Activated T-helper 1 cell treated with anti-CD3 and anti-CD28 coated beads, Interleukin-12 subunit alpha, Interleukin-12 subunit beta, Interleukin-2, Interleukin-4 antibody, amounts not matched to agents 30 ng/mL and 10 ng/mL and 1 ng/mL, durations not matched to agents 14 hours and 24 hours and 36 hours (primary cell): Measurements from ENCODE around the gene SUSD2. TPM values are rescaled to one million over a fixed set of nuclear protein-coding genes. Genes with fewer than 3 reads are reported as not detected.

Experiments used
- DNase-seq: peaks from one replicate; pipeline ENCODE4 v3.0.0; 2021; ENCODE audit warnings: low spot score
- H3K27ac Mint-ChIP-seq: one replicate; pipeline ENCODE4 v1.8.0; 2021; ENCODE audit warnings: mild to moderate bottlenecking, mixed read lengths
- H3K27me3 Mint-ChIP-seq: one replicate; pipeline ENCODE4 v1.8.0; 2022; ENCODE audit warnings: mild to moderate bottlenecking, moderate library complexity, mixed read lengths; ENCODE audit not compliant: insufficient read depth
- H3K36me3 Mint-ChIP-seq: one replicate; pipeline ENCODE4 v1.8.0; 2021; ENCODE audit warnings: low read depth, mixed read lengths
- H3K4me1 Mint-ChIP-seq: one replicate; pipeline ENCODE4 v1.8.0; 2021; ENCODE audit warnings: low read depth, mixed read lengths
- H3K4me3 Mint-ChIP-seq: one replicate; pipeline ENCODE4 v1.8.0; 2021; ENCODE audit warnings: mild to moderate bottlenecking, moderate library complexity, mixed read lengths
- H3K9me3 Mint-ChIP-seq: one replicate; pipeline ENCODE4 v1.8.0; 2021; ENCODE audit warnings: mixed read lengths
- intact Hi-C: fragments of 100-400 bp; cut with micrococcal nuclease; formaldehyde crosslinking; loops from one replicate; pipeline ENCODE4 v1.15.1; 2024
- total RNA-seq: library from RNA; stranded (reverse); gene quantifications from 2 replicates; pipeline ENCODE4 v1.2.3, GENCODE V29; 2022

Gene SUSD2
- total RNA-seq, 1 donor from 2014 or later: 0.73 TPM

DNA sequence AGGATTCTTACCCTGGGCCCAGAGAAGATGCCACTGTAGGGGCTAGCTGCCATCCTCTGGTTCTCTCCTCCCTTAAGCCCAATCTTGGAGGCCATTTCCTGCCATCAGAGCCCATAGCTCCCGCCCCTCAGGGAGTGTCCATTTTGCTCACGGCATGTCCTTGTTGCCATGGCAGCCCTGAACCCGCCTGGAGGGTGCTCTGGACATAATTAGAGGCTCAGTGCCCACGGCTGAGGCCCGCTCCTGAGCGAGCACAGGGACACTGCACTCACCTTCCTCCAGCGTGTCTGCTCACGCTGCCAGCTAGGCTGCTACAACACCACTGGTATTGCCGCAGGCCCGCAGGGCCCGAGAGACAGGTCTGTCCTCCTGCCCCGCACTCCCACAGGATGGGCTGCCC, 11.1 kb upstream of the SUSD2 start:
- Mint-ChIP-seq H3K36me3 (peaks cover 12% of the 10 kb centered on the region), H3K4me1 (no peaks in the 10 kb centered on the region), H3K27me3 (no peaks in the 10 kb centered on the region), H3K4me3 (no peak overlapping the region), H3K9me3 (no peaks in the 10 kb centered on the region), H3K27ac (no peak overlapping the region)
- intact Hi-C loops: no loop called here
- DNase-seq: no peak

DNA sequence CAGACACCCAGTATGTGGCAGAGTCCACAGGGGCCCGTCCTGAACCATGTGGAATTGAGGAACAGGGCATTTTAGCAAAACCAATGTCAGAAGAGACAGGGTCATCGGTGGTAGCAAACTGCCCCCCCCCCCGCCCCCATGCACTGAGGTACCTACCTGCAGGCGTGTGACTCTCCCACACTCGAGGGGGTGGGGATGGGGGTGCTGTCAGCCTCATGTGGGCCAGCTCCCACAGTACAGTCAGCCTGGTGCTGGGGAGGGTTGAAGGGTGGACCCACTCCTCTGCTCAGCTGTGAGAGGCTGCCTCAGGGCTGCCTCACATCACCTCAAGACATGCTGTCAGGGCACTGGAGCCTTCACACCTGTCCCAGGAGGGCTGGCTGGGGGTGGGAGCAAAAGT, 10.7 kb upstream of the SUSD2 start:
- H3K4me3 Mint-ChIP-seq: no peak overlapping the region
- no peaks in the 10 kb centered on the region for H3K27me3 Mint-ChIP-seq

DNA sequence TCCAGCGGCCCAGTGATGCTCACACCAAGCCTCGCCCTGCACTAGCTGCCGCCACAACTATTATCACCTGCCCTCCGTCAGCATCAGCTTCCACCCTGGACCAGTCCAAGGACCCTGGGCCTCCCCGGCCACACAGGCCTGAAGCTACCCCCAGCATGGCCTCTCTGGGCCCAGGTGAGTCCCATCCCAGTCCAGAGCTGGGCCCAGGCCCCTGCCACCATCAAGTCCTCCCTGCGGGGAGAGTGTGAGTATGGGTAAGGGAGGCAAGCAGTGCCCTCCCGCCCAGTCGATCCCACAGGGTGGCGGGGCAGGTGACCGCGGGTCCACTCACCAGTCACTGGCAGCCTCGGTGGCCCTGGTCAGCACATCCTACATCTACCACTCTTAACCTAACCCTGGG, 9.5 kb upstream of the SUSD2 start:
- no peak overlapping the region for H3K27ac Mint-ChIP-seq
- intact Hi-C loops: no loop called here

More for the DNA sequence above, 10.7 kb upstream of the SUSD2 start:
- no peak overlapping the region for H3K27ac Mint-ChIP-seq
- intact Hi-C loops: no loop called here
- H3K36me3 Mint-ChIP-seq: peaks cover 12% of the 10 kb centered on the region
- no peaks in the 10 kb centered on the region for H3K9me3 Mint-ChIP-seq
- no peak for DNase-seq
- no peaks in the 10 kb centered on the region for H3K4me1 Mint-ChIP-seq

DNA sequence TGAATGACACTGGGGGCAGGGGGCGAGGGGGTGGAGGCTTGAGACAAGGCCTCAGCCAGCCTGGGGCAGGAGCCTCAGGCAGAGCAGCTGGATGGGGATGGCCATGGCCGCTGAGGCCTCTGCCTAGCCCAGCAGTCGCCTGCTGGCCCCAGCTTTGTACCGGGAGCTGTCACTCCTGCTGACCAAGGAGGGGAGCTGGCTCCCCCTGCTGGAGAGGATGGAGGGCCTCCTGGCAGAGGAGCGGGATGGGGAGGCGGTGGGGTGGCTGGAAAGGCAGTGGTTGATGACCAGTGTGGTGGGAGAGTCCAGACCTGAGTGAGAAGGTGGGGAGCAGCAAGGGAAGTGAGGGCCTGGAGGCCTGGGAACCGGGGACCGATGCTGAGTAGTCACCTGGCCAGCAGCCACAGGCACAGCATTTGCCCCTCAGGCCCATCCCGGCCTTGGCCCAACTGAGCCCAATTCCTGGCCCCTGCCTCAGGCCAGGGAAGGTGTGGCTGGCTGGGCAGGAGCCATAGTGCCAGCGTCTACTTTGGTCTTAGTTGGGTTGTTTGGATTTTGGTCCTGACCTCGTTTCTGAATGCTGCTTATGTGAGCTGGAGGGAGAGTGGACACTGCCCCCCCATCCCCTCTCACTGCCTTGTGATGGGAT, 6.0 kb upstream of the SUSD2 start:
- H3K27ac Mint-ChIP-seq: no peak overlapping the region
- H3K27me3 Mint-ChIP-seq: no peaks in the 10 kb centered on the region
- DNase-seq: peak; percentile 44
- peaks cover 10% of the 10 kb centered on the region for H3K36me3 Mint-ChIP-seq
- no peak overlapping the region for H3K4me3 Mint-ChIP-seq
- no peaks in the 10 kb centered on the region for H3K4me1 Mint-ChIP-seq
- intact Hi-C loops: loop anchor here (2.0 kb wide), 1 partner anchor 68 kb away; no protein-coding TSS in a partner anchor
- H3K9me3 Mint-ChIP-seq: no peaks in the 10 kb centered on the region

More for the DNA sequence above, 9.5 kb upstream of the SUSD2 start:
- no peak for DNase-seq
- Mint-ChIP-seq H3K4me1 (no peaks in the 10 kb centered on the region), H3K4me3 (no peak overlapping the region), H3K9me3 (no peaks in the 10 kb centered on the region), H3K36me3 (peaks cover 12% of the 10 kb centered on the region), H3K27me3 (no peaks in the 10 kb centered on the region)

DNA sequence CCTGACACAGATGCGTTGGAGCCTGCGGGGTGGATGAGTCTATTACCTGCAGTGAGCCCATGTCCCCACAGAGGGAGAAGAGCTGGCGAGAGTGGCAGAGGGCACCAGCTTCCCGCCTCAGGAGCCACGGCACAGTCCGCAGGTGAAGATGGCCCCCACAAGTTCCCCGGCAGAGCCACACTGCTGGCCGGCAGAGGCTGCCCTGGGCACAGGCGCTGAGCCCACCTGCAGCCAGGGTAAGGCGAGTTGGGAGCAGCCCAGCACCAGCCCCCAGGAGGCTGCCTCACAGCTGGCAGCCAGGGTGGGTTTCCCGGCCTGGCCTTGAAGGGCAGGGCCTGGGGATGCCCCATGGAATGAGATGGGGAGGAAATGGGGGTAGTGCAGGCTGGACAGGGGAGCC, 5.2 kb upstream of the SUSD2 start:
- no peaks in the 10 kb centered on the region for H3K4me1 Mint-ChIP-seq
- no peaks in the 10 kb centered on the region for H3K9me3 Mint-ChIP-seq
- intact Hi-C loops: no loop called here
- DNase-seq: no peak
- no peak overlapping the region for H3K4me3 Mint-ChIP-seq
- H3K27ac Mint-ChIP-seq: no peak overlapping the region
- H3K36me3 Mint-ChIP-seq: peaks cover 10% of the 10 kb centered on the region
- no peaks in the 10 kb centered on the region for H3K27me3 Mint-ChIP-seq

DNA sequence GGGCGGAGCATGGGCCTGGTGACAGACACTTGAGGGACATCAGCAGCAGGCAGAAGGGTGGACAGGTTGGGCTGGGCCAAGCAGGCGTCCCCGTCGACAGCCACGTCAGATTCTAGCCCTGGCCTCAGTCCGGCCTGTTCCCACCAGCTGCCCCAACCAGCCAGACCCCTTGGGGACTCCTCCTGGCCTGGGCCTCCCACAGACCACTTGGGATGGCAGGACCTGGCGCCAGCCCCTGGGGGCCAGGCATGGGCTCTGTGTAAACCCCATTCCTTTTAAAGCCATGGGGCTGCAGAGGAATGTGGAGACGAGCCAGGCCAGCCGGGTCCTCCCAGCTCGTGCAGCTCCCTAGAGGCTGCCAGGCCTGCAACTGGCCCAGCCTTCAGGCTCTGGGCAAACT, 4.7 kb upstream of the SUSD2 start:
- H3K36me3 Mint-ChIP-seq: peaks cover 10% of the 10 kb centered on the region
- H3K27ac Mint-ChIP-seq: no peak overlapping the region
- H3K9me3 Mint-ChIP-seq: no peaks in the 10 kb centered on the region
- DNase-seq: no peak
- no peaks in the 10 kb centered on the region for H3K27me3 Mint-ChIP-seq
- H3K4me1 Mint-ChIP-seq: no peaks in the 10 kb centered on the region
- intact Hi-C loops: no loop called here
- H3K4me3 Mint-ChIP-seq: no peak overlapping the region

DNA sequence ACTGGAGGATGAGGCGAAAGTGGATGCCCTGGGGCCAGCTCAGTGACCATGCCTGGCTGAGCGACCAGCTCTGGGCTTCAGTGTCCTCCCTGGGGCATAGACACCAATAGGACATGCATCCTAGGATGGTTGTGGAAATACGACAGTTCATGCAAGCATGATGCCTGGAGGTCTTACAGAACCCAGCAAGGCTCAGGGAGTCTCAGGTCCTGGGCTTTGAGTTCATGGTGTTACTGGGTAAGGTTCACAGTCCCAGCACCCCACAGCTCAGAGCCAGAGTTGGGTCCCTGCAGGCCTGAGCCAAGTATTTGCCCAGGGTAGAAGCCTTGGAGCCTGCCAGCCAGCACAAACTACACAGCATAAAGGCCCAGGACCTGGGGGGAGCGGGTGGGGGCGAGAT, 4.2 kb upstream of the SUSD2 start:
- DNase-seq: no peak
- Mint-ChIP-seq H3K27me3 (no peaks in the 10 kb centered on the region), H3K9me3 (no peaks in the 10 kb centered on the region), H3K4me3 (no peak overlapping the region), H3K4me1 (no peaks in the 10 kb centered on the region), H3K36me3 (peaks cover 10% of the 10 kb centered on the region), H3K27ac (no peak overlapping the region)
- intact Hi-C loops: no loop called here

DNA sequence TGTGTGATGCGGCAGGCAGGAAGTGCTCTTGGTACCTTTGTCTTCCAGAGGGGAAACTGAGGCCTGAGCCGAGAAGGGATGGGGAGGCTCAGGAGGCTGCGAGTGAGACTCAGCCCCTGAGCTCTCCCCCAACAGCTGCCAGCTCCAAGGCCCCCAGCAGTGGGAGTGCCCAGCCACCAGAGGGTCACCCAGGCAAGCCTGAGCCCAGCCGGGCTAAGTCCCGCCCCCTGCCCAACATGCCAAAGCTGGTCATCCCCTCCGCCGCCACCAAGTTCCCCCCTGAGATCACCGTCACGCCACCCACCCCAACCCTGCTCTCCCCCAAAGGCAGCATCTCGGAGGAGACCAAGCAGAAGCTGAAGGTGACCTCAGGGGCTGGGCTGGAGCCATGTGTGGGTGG, 3.8 kb upstream of the SUSD2 start:
- Mint-ChIP-seq H3K27me3 (no peaks in the 10 kb centered on the region), H3K27ac (no peak overlapping the region), H3K4me3 (no peak overlapping the region), H3K9me3 (no peaks in the 10 kb centered on the region), H3K36me3 (peaks cover 7% of the 10 kb centered on the region), H3K4me1 (no peaks in the 10 kb centered on the region)
- DNase-seq: no peak
- intact Hi-C loops: no loop called here

DNA sequence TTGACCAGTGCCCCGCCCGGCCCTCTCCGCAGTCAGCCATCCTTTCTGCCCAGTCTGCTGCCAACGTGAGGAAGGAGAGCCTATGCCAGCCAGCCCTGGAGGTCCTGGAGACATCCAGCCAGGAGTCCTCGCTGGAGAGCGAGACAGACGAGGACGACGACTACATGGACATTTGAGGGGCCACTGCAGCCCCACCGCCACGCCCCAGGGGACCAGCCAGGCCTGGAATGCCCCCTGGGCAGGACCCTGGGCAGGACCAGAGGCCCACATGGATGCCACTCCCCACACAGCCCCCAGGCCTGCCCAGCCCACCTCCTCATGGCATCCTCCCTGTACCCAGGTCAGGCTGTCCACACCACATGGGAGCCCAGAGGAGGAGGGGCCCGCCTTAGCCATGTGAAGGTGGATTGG, 3.3 kb upstream of the SUSD2 start:
- Mint-ChIP-seq H3K27ac (no peak overlapping the region), H3K36me3 (peaks cover 6% of the 10 kb centered on the region), H3K4me3 (no peak overlapping the region), H3K9me3 (no peaks in the 10 kb centered on the region), H3K4me1 (no peaks in the 10 kb centered on the region), H3K27me3 (no peaks in the 10 kb centered on the region)
- no peak for DNase-seq
- intact Hi-C loops: no loop called here

DNA sequence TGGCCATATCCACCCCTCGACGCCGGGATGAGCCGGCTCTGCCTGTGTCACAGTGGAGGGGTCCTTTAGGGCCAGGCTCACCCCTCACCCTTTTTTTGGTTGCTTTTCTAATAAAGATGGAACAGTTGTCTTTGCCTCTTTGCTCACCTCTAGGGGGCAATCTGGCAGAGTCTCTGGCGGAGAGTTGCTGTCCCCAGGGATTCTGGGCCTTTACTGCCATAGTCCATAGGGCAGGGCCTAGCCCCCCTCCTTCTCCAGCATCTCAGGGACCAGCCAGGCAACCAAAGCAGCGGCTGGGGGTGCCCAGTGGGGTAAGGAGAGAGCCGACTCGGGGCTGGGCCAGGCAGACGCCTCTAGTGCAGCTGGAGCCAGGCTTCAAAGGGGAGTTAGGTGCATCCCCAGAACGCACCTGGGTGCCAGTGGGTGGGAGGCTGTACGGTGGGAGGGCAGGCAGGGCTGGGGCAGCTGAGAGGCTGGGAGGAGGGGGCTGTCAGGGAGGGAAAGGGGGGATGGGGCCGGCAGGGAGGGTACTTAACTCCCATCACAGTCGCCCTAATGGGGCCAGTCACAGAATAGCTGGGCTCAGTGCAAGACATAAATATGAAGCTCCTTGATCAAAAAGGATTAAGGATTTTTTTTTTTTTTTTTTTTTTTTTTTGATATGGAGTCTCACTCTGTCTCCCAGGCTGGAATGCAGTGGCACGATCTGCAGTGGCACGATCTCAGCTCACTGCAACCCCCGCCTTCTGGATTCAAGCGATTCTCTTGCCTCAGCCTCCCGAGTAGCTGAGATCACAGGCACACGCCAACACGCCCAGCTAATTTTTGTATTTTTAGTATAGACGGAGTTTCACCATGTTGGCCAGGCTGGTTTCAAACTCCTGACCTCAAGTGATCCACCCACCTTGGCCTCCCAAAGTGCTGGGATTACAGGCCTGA, 2.5 kb upstream of the SUSD2 start:
- Mint-ChIP-seq H3K4me3 (no peak overlapping the region), H3K9me3 (no peaks in the 10 kb centered on the region), H3K27ac (no peak overlapping the region), H3K27me3 (no peaks in the 10 kb centered on the region), H3K36me3 (peaks cover 3% of the 10 kb centered on the region), H3K4me1 (no peaks in the 10 kb centered on the region)
- intact Hi-C loops: no loop called here
- no peak for DNase-seq

DNA sequence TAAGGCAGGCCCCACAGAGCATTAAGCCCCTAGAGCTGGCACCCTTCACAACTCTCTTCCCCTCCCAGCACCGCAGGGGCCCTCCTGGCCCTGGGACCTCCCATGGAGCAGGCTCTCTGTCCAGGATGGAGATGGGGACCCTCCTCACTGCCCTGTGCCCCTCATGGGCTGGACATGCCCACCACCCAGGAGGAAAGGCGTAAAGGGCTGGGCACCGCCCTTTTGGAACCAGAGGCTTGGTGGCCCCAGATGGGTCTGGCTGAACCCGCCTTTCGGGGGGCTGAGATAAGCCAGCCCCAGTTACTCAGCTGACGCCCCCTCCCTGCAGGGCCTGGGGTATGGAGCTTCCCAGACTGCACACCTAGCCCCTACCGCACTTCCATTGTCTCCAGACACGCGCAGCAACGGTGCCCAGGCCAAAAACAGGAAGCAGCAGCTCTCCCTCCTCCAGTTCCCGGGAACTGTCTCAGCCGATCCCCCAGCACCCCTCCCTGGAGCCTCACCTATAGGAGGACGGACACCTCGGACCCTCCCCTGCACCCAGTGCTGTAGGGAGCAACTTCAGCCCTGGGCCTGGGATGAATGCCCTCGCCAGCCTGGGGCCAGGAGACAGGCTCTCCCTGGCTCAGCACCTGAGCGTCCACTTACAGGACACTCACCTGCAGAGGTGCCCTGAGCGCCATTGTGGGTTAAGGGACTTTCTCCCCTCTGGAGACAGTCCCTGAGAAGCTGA, 1.6 kb upstream of the SUSD2 start:
- Mint-ChIP-seq H3K27me3 (no peaks in the 10 kb centered on the region), H3K27ac (no peak overlapping the region), H3K9me3 (no peaks in the 10 kb centered on the region), H3K4me1 (no peaks in the 10 kb centered on the region), H3K4me3 (no peak overlapping the region), H3K36me3 (peaks cover 1% of the 10 kb centered on the region)
- DNase-seq: no peak
- intact Hi-C loops: no loop called here

DNA sequence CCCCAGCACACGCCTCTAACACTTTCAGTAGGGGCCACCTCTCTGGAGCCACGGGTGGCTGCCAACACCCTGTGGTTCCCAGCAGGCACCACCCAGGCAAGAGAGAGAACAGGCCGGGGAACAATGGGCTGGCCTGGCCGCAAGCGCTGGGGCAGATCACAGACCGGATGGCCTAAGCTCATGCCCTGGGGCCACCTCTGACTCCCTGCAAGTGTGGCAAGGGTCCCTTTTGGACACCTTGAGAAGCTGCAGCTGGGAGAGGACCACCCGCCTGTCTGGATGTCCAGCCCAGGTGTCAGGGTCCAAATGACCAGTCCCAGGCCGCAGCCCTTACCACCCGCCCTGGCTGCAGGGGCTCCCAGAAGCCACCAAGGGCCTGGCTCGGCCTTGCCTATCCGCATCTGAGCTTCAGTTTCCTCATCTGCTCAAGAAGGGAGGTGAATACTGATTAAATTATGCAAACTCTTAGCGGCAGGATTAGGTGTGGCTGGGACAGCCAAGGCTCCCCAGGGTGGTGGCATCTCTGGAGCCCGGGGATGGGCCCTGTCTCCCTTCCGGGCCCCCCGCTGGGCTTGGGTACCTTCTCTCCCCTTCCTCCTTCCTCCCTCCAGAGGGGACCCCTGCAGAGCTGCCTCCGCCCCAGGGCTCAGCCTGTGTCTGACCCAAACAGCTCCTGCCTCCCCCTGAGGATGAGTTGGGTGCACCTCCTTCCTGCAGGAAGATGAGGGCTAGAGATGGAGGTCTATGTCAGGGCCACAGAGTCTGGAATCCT, 785 bp upstream of the SUSD2 start:
- no peaks in the 10 kb centered on the region for H3K36me3 Mint-ChIP-seq
- H3K27ac Mint-ChIP-seq: no peak overlapping the region
- intact Hi-C loops: no loop called here
- no peaks in the 10 kb centered on the region for H3K9me3 Mint-ChIP-seq
- H3K27me3 Mint-ChIP-seq: no peaks in the 10 kb centered on the region
- no peaks in the 10 kb centered on the region for H3K4me1 Mint-ChIP-seq
- no peak for DNase-seq
- H3K4me3 Mint-ChIP-seq: no peak overlapping the region
